CD4-positive, alpha-beta T cell (primary cell): Measurements from ENCODE around the gene TAS2R38. TPM values are rescaled to one million over a fixed set of nuclear protein-coding genes. Genes with fewer than 3 reads are reported as not detected.

Experiments
- ATAC-seq: fragments of 200-7000 bp; cut with Tn5 transposase; one replicate; pipeline ENCODE4 v1.10.0; 2022; ENCODE audit warnings: mild to moderate bottlenecking; ENCODE audit not compliant: poor library complexity
- CTCF ChIA-PET: fragments of 350-600 bp; sonication (Branson Sonifier 250); formaldehyde crosslinking; loops from one replicate; lab custom pipeline; 2021; ENCODE audit warnings: antibody characterized with exemption, inconsistent platforms; lab: Charles Lee
- POLR2A ChIA-PET: fragments of 350-600 bp; sonication (Branson Sonifier 250); formaldehyde crosslinking; loops from one replicate; lab custom pipeline; 2021; ENCODE audit warnings: antibody characterized with exemption, inconsistent platforms; lab: Charles Lee
- DNase-seq, 14 experiments: peaks; one replicate each; pipeline ENCODE4 v3.0.0-alpha.2; 2013 to 2020; ENCODE audit warnings: mixed read lengths in 2 of 14
- H3K27ac ChIP-seq, 2 donors: one replicate each; pipeline versions ENCODE4 v1.5.1 to v1.7.0; 2013; ENCODE audit warnings: low read length in 2 of 2, low read depth in 1 of 2, mild to moderate bottlenecking in 1 of 2
- H3K27me3 ChIP-seq, 2 experiments: 1 replicate in 1 of 2; 2 replicates in 1 of 2; pipeline versions ENCODE4 v1.6.1 to v1.7.0; 2013; ENCODE audit warnings: low read length in 2 of 2, control low read depth in 1 of 2, mild to moderate bottlenecking in 1 of 2, moderate library complexity in 1 of 2; ENCODE audit not compliant: insufficient read depth in 2 of 2, control insufficient read depth in 1 of 2
- H3K36me3 ChIP-seq: one replicate; pipeline ENCODE4 v1.6.1; 2013; ENCODE audit warnings: low read length, control low read depth; ENCODE audit not compliant: insufficient read depth
- H3K4me1 ChIP-seq: one replicate; pipeline ENCODE4 v1.6.1; 2013; ENCODE audit warnings: low read length, control low read depth; ENCODE audit not compliant: insufficient read depth
- H3K4me3 ChIP-seq: one replicate; pipeline ENCODE4 v1.5.1; 2013; ENCODE audit warnings: mild to moderate bottlenecking, low read length, moderate library complexity
- H3K9me3 ChIP-seq, 2 experiments: 1 replicate in 1 of 2; 2 replicates in 1 of 2; pipeline versions ENCODE4 v1.6.1 to v1.7.0; 2013; ENCODE audit warnings: low read length in 2 of 2, mild to moderate bottlenecking in 2 of 2, control low read depth in 1 of 2, moderate library complexity in 1 of 2; ENCODE audit not compliant: control insufficient read depth in 1 of 2, insufficient read depth in 1 of 2
- H3K27ac Mint-ChIP-seq: one replicate; pipeline ENCODE4 v1.8.0; 2020; ENCODE audit warnings: mixed read lengths
- H3K27me3 Mint-ChIP-seq: one replicate; pipeline ENCODE4 v1.8.0; 2021; ENCODE audit warnings: mixed read lengths
- H3K36me3 Mint-ChIP-seq: one replicate; pipeline ENCODE4 v1.8.0; 2021; ENCODE audit warnings: low read depth, mixed read lengths
- H3K4me1 Mint-ChIP-seq: one replicate; pipeline ENCODE4 v1.8.0; 2021; ENCODE audit warnings: low read depth, mixed read lengths
- H3K4me3 Mint-ChIP-seq: one replicate; pipeline ENCODE4 v1.8.0; 2020; ENCODE audit warnings: mild to moderate bottlenecking, mixed read lengths
- H3K9me3 Mint-ChIP-seq: one replicate; pipeline ENCODE4 v1.8.0; 2020; ENCODE audit warnings: mixed read lengths
- CTCF ChIP-seq: fragments of 200-600 bp; IDR thresholded peaks from one replicate; pipeline ENCODE4 v1.8.0; 2022; ENCODE audit warnings: antibody characterized with exemption, mild to moderate bottlenecking
- intact Hi-C, 2 experiments: fragments of 100-400 bp; cut with DNase I in 1 of 2; cut with micrococcal nuclease in 1 of 2; formaldehyde crosslinking; loops; one replicate each; pipeline versions ENCODE4 v1.15.1 to v1.9.0; 2023 to 2025; cut with DNase I, micrococcal nuclease
- total RNA-seq, 174 experiments: library from RNA in 2 of 174; stranded (reverse) in 2 of 174; gene quantifications; one replicate each; pipeline ENCODE4 v1.2.3 and lab custom pipeline; 2021 to 2026

Gene TAS2R38
- total RNA-seq, 2 experiments from 2014 or later, result not detected

- CTCF ChIA-PET, result no interaction called here
- intact Hi-C loops, result no loop called here
- no peak overlapping the region for H3K27ac ChIP-seq
- Mint-ChIP-seq H3K27me3 (no peaks in the 10 kb centered on the region), H3K4me3 (no peak overlapping the region), H3K27ac (no peak overlapping the region), H3K36me3 (no peaks in the 10 kb centered on the region), H3K9me3 (no peaks in the 10 kb centered on the region), H3K4me1 (no peaks in the 10 kb centered on the region)
- DNase-seq, result peak in 1 of 14 experiments; percentile 44
- no peaks in the 10 kb centered on the region for H3K27me3 ChIP-seq
- H3K36me3 ChIP-seq, result no peaks in the 10 kb centered on the region
- no peak overlapping the region for H3K4me3 ChIP-seq
- ATAC-seq, result no peak
- TF ChIP-seq CTCF, result no peak
- no peaks in the 10 kb centered on the region for H3K9me3 ChIP-seq
- H3K4me1 ChIP-seq, result no peaks in the 10 kb centered on the region
- POLR2A ChIA-PET, result no interaction called here
Observed at GRCh38 chr7:141950806-141951205, 22.8 kb downstream of the TAS2R38 start.

GRCh38 chr7:141949911-141950310, 23.7 kb downstream of the TAS2R38 start:
- ChIA-PET POLR2A (no interaction called here), CTCF (no interaction called here)
- no peak for TF ChIP-seq CTCF
- no peaks in the 10 kb centered on the region for H3K4me1 Mint-ChIP-seq
- no peak overlapping the region for H3K27ac Mint-ChIP-seq
- Histone ChIP-seq H3K27ac (no peak overlapping the region), H3K4me1 (no peaks in the 10 kb centered on the region), H3K9me3 (no peaks in the 10 kb centered on the region), H3K36me3 (no peaks in the 10 kb centered on the region), H3K4me3 (no peak overlapping the region), H3K27me3 (no peaks in the 10 kb centered on the region)
- H3K27me3 Mint-ChIP-seq, result no peaks in the 10 kb centered on the region
- H3K36me3 Mint-ChIP-seq, result no peaks in the 10 kb centered on the region
- H3K4me3 Mint-ChIP-seq, result no peak overlapping the region
- no peaks in the 10 kb centered on the region for H3K9me3 Mint-ChIP-seq
- intact Hi-C loops, result no loop called here
- ATAC-seq, result no peak
- no peak for DNase-seq

DNA sequence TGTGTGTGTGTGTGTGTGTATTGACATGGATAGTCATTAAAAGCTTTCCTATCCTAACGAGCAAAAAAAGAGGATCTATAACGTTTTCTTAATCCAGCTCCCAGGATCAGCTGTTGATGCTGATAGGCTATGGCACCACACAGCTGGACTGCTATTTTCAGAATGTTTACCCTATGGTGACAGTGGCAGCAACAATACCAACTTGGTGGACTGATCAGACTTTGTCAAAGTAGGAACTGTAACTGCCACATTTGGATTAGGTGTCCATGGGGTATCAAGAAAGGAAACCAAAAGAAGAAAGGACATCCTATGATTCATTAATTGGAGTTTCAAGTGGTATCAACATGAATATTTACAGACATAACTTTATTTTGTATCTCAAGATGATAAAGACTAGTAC, 24.1 kb downstream of the TAS2R38 start:
- no peaks in the 10 kb centered on the region for H3K27me3 ChIP-seq
- H3K4me3 Mint-ChIP-seq, result no peak overlapping the region
- ATAC-seq (no peak), DNase-seq (peak in 1 of 14 experiments; percentile 19)
- no peaks in the 10 kb centered on the region for H3K9me3 Mint-ChIP-seq
- ChIA-PET CTCF (no interaction called here), POLR2A (no interaction called here)
- no peak overlapping the region for H3K4me3 ChIP-seq
- no peaks in the 10 kb centered on the region for H3K36me3 ChIP-seq
- no peak overlapping the region for H3K27ac ChIP-seq
- H3K4me1 Mint-ChIP-seq, result no peaks in the 10 kb centered on the region
- no peaks in the 10 kb centered on the region for H3K36me3 Mint-ChIP-seq
- no peak for TF ChIP-seq CTCF
- intact Hi-C loops, result no loop called here
- H3K4me1 ChIP-seq, result no peaks in the 10 kb centered on the region
- no peaks in the 10 kb centered on the region for H3K27me3 Mint-ChIP-seq
- no peaks in the 10 kb centered on the region for H3K9me3 ChIP-seq
- no peak overlapping the region for H3K27ac Mint-ChIP-seq
